Chondrocyte (in vitro differentiated cells): ENCODE measurements around the gene CEACAM7. TPM values are rescaled to one million over a fixed set of nuclear protein-coding genes. Genes with fewer than 3 reads are reported as not detected.

Source experiments
- DNase-seq: peaks from one replicate; pipeline ENCODE4 v3.0.0; 2021; ENCODE audit warnings: mixed read lengths, low spot score
- H3K27ac Mint-ChIP-seq: one replicate; pipeline ENCODE4 v1.8.0; 2021; ENCODE audit warnings: mild to moderate bottlenecking, moderate library complexity, mixed read lengths; ENCODE audit not compliant: unreplicated experiment
- H3K27me3 Mint-ChIP-seq: 2 replicates; pipeline ENCODE4 v1.8.0; 2021; ENCODE audit warnings: low read depth, mixed read lengths
- H3K36me3 Mint-ChIP-seq: 2 replicates; pipeline ENCODE4 v1.8.0; 2021; ENCODE audit warnings: low read depth, mixed read lengths
- H3K4me1 Mint-ChIP-seq: 2 replicates; pipeline ENCODE4 v1.8.0; 2021; ENCODE audit warnings: low read depth, mild to moderate bottlenecking, mixed read lengths
- H3K4me3 Mint-ChIP-seq: one replicate; pipeline ENCODE4 v1.8.0; 2021; ENCODE audit warnings: mild to moderate bottlenecking, moderate library complexity, mixed read lengths; ENCODE audit not compliant: unreplicated experiment
- H3K9me3 Mint-ChIP-seq: 2 replicates; pipeline ENCODE4 v1.8.0; 2021; ENCODE audit warnings: low read depth, mixed read lengths
- total RNA-seq: library from RNA; stranded (reverse); gene quantifications from 3 replicates; pipeline ENCODE4 v1.2.1, GENCODE V29; 2021
- TF ChIP-seq, protein P1 (sequence below): fragments of 200-600 bp; sonication (generic); IDR thresholded peaks from 2 replicates; pipeline ENCODE4 v1.5.0; 2021; ENCODE audit warnings: antibody characterized with exemption, mild to moderate bottlenecking, moderate library complexity

CEACAM7 gene
- total RNA-seq, 1 donor from 2014 or later, result not detected

DNA sequence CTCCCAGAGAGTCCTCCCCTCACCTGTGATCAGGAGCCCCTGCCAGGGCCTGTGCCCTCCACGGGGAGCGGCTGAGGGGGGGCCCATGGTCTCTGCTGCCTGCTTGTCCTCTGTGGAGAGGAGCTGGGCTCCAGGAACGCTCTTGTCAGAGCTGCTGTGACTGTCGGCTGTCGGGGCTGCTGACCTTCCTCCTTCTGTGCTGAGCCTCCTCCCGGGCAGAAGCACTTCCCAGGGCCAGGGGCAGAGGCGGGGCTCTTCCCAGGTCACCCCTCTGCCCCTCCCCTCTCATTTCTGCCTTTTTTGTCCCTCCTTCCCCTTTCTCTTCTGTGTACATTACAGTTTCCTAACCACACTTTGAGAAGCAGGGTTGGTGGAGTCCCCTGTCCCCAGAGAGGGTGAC is 61.2 kb downstream of the CEACAM7 start, which contains the start of gene CEACAM4:
CEACAM4 (minus strand) TSS at position 198 of the 400 bp plus-strand sequence; CDS start at position 87, 111 bp downstream.
- no peak for DNase-seq
- Mint-ChIP-seq H3K4me3 (no peak within 1 kb of the TSS), H3K36me3 (no peaks in the 10 kb centered on the region), H3K27me3 (peaks cover 18% of the 10 kb centered on the region), H3K4me1 (no peaks in the 10 kb centered on the region), H3K9me3 (peaks cover 13% of the 10 kb centered on the region), H3K27ac (no peak within 1 kb of the TSS)
- TF ChIP-seq, protein P1, sequence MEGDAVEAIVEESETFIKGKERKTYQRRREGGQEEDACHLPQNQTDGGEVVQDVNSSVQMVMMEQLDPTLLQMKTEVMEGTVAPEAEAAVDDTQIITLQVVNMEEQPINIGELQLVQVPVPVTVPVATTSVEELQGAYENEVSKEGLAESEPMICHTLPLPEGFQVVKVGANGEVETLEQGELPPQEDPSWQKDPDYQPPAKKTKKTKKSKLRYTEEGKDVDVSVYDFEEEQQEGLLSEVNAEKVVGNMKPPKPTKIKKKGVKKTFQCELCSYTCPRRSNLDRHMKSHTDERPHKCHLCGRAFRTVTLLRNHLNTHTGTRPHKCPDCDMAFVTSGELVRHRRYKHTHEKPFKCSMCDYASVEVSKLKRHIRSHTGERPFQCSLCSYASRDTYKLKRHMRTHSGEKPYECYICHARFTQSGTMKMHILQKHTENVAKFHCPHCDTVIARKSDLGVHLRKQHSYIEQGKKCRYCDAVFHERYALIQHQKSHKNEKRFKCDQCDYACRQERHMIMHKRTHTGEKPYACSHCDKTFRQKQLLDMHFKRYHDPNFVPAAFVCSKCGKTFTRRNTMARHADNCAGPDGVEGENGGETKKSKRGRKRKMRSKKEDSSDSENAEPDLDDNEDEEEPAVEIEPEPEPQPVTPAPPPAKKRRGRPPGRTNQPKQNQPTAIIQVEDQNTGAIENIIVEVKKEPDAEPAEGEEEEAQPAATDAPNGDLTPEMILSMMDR, result no peak

DNA sequence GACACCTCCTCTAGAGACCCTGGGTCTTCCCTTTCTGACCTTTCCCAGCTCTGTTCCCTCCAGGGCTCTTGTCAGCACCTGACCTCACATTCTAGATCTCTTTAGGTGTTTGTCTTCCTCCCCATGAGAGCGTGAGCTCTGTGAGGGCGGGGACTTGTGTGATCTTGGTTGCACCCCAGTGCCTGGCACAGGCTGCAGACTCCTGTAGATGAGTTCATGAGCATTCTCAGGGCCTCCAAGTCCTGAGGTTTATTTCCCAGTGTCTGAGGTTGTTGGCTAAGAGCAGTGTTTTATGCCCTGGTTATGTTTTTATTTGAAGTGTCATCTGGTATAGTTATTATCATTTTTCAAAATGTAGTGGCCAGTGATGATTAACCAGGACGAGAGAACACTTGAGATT is 61.8 kb downstream of the CEACAM7 start:
- Mint-ChIP-seq H3K9me3 (peaks cover 10% of the 10 kb centered on the region), H3K36me3 (no peaks in the 10 kb centered on the region), H3K27ac (no peak overlapping the region), H3K27me3 (peaks cover 18% of the 10 kb centered on the region), H3K4me1 (no peaks in the 10 kb centered on the region), H3K4me3 (no peak overlapping the region)
- TF ChIP-seq, protein P1, result no peak
- no peak for DNase-seq

DNA sequence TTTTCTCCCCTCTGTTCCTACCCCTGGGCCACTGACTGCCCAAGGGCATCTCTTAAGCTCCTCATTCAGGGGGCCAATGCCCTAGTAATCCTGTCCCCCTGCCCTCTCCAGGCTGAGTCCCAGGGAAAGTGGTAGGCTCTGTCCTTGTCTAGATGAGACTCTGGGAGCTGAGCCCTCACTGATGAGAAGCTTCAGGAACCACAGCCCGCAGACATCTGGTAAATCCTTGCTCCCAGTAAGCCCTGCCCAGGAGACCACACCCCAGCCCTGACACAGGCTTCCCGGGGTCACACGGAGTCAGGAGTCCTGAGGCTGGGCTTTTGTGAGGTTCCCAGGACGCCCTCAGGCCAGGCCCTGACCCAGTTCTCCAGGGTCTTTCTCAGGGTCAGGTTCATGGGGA is 63.1 kb downstream of the CEACAM7 start:
- peaks cover 18% of the 10 kb centered on the region for H3K27me3 Mint-ChIP-seq
- TF ChIP-seq, protein P1, result no peak
- H3K9me3 Mint-ChIP-seq, result peaks cover 1% of the 10 kb centered on the region
- no peak overlapping the region for H3K4me3 Mint-ChIP-seq
- no peak overlapping the region for H3K27ac Mint-ChIP-seq
- H3K4me1 Mint-ChIP-seq, result no peaks in the 10 kb centered on the region
- no peak for DNase-seq
- H3K36me3 Mint-ChIP-seq, result no peaks in the 10 kb centered on the region

GRCh38 chr19:41624515-41624914 is 63.6 kb downstream of the CEACAM7 start:
- no peak for DNase-seq
- H3K27me3 Mint-ChIP-seq, result peaks cover 18% of the 10 kb centered on the region
- no peaks in the 10 kb centered on the region for H3K9me3 Mint-ChIP-seq
- H3K27ac Mint-ChIP-seq, result no peak overlapping the region
- no peaks in the 10 kb centered on the region for H3K36me3 Mint-ChIP-seq
- TF ChIP-seq, protein P1, result no peak
- no peaks in the 10 kb centered on the region for H3K4me1 Mint-ChIP-seq
- H3K4me3 Mint-ChIP-seq, result no peak overlapping the region

DNA sequence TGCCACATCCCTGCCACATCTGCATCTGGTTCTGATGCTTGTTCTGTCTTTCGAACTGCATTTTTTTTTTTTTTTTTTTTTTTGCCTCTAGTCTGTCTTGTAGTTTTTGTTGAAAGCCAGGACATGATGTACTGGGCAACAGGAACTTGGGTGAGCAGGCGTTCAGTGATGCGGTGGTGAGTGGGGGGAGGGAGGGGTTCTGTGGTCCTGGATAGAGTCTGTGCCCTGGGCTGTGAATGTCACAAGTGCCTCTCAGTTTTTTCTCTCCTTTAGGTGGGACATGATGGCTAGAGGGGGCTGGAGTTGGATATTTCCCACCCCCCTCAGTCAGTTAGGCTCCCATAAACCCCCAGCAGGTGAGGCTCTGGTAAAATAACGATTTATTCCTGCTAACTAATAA is 64.7 kb downstream of the CEACAM7 start:
- Mint-ChIP-seq H3K4me1 (no peaks in the 10 kb centered on the region), H3K9me3 (no peaks in the 10 kb centered on the region), H3K4me3 (no peak overlapping the region), H3K27me3 (peaks cover 18% of the 10 kb centered on the region), H3K36me3 (no peaks in the 10 kb centered on the region), H3K27ac (no peak overlapping the region)
- no peak for DNase-seq
- TF ChIP-seq, protein P1, result no peak

Other genes starting within 250 kb of the CEACAM7 start
- 27.9 to 28.0 TPM (median 28.0 TPM) in 3 replicates for gene DMAC2, start 248.4 kb downstream of the CEACAM7 start, total RNA-seq
- gene ERICH4, start 245.1 kb downstream of the CEACAM7 start, total RNA-seq, result not detected in 3 replicates
- gene CEACAM21, start 112.1 kb downstream of the CEACAM7 start, total RNA-seq, result not detected in 3 replicates
- not detected in 3 replicates for gene CEACAM4, start 61.2 kb downstream of the CEACAM7 start, total RNA-seq
- not detected in 3 replicates for gene CEACAM5, start 20.4 kb upstream of the CEACAM7 start, total RNA-seq
- gene CEACAM6, start 67.3 kb upstream of the CEACAM7 start, total RNA-seq, result not detected in 3 replicates
- gene CEACAM3, start 108.3 kb upstream of the CEACAM7 start, total RNA-seq, result not detected in 3 replicates
- not detected in 3 replicates for gene LYPD4, start 156.4 kb upstream of the CEACAM7 start, total RNA-seq
- not detected in 3 replicates for gene DMRTC2, start 156.8 kb upstream of the CEACAM7 start, total RNA-seq
- gene RPS19, start 172.0 kb upstream of the CEACAM7 start, total RNA-seq, result 1,424 to 1,797 TPM (median 1,457 TPM) in 3 replicates
- 0.36 TPM in 1 of 3 replicates, not detected in the others for gene CD79A, start 189.0 kb upstream of the CEACAM7 start, total RNA-seq
- 70.5 to 105 TPM (median 73.2 TPM) in 3 replicates for gene ARHGEF1, start 194.9 kb upstream of the CEACAM7 start, total RNA-seq
- gene ERFL, start 240.2 kb upstream of the CEACAM7 start, total RNA-seq, result 0.27 to 0.44 TPM (median 0.35 TPM) in 3 replicates